ENCODE measurements around the gene PHF2.
A peak's percentile ranks its signal among the peaks of the same experiment; 100 is the strongest.

PHF2 gene

GRCh38 chr9:93681269-93682154, 105.1 kb downstream of the PHF2 start:
- Histone ChIP-seq H3K9me3 (ENCODE audit: control insufficient read depth, insufficient read depth, low read depth, low read length) (no peaks in the 10 kb centered on the region), H3K36me3 (ENCODE audit: control insufficient read depth in 2 of 2, insufficient read depth in 1 of 2, low read length in 2 of 2) (peaks cover 0 to 17% of the 10 kb centered on the region in 2 experiments; a peak in 1 of 3 replicates), H3K4me3 (ENCODE audit: low read depth, low read length) (no peak overlapping the region), H3K4me1 (ENCODE audit: control insufficient read depth, insufficient read depth, low read length) (no peaks in the 10 kb centered on the region), H3K27ac (ENCODE audit: extremely low read depth, low read depth, low read length) (no peak overlapping the region)
- ChIA-PET POLR2A (no interaction called here), CTCF (interaction anchor here (0.5 to 6.4 kb wide), 31 partner anchors 8 to 835 kb away, joined by 3 to 96 read pairs (median 4); no protein-coding TSS in a partner anchor)
- TF ChIP-seq ZNF529 (tag by site-specific recombination; IDR thresholded peaks at IDR 0.05; ENCODE audit: insufficient replicate concordance): no peak

DNA sequence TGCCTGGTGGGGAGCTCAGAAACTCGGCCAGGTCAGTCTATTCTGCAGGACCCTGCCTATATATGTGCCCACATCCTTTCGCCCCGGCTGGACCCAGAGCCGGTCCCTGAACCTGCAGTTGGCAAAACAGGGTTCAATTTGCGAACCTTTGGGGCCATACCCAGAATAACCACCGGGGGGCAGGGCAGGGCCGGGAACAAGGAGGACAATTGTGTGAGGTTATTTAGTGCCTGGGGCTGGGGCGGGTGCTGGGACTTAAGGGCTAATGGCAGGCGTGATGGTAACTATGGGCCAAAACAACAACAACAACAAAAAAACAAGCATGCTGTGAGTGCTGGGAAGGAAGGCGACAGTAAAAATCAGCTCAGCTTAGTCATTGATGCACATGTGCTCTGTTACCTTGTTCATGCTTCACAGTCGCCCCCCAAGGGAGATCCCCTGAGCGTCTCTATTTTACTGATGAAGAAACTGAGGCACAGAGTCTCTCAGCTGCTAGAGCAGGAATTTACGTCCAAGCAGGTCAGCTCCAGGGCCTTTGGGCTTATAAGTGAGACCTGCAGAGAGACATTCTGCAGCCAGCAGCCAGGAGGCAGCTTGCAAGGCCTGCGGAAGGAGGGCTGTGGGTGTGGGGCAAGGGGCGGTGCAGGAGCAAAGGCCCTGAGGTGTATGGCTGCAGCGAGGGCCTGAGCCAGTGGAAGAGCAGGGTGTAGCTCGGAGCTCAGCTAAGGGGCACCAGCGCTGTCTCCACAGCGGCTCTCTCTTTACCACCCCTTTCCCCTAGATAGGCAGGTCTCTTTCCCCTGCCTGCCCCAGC, 106.0 kb downstream of the PHF2 start:
- ChIA-PET CTCF (interaction anchor here (0.6 to 6.4 kb wide), 36 partner anchors 9 to 834 kb away, joined by 3 to 96 read pairs (median 4); no protein-coding TSS in a partner anchor), POLR2A (interaction anchor here (0.9 kb wide), 1 partner anchor 320 kb away, joined by 3 read pairs; no protein-coding TSS in a partner anchor)
- H3K4me1 ChIP-seq (ENCODE audit: control insufficient read depth, insufficient read depth, low read length): no peaks in the 10 kb centered on the region
- H3K27ac ChIP-seq (ENCODE audit: extremely low read depth, low read depth, low read length): no peak overlapping the region
- H3K36me3 ChIP-seq (ENCODE audit: control insufficient read depth in 2 of 2, insufficient read depth in 1 of 2, low read length in 2 of 2): peaks cover 0 to 8% of the 10 kb centered on the region in 2 experiments; a peak in 1 of 3 replicates
- no peak overlapping the region for H3K4me3 ChIP-seq (ENCODE audit: low read depth, low read length)
- no peaks in the 10 kb centered on the region for H3K9me3 ChIP-seq (ENCODE audit: control insufficient read depth, insufficient read depth, low read depth, low read length)
- TF ChIP-seq, protein P1, sequence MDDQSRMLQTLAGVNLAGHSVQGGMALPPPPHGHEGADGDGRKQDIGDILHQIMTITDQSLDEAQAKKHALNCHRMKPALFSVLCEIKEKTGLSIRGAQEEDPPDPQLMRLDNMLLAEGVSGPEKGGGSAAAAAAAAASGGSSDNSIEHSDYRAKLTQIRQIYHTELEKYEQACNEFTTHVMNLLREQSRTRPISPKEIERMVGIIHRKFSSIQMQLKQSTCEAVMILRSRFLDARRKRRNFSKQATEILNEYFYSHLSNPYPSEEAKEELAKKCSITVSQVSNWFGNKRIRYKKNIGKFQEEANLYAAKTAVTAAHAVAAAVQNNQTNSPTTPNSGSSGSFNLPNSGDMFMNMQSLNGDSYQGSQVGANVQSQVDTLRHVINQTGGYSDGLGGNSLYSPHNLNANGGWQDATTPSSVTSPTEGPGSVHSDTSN (CRISPR knock-in tag; IDR thresholded peaks at IDR 0.05): no peak
- TF ChIP-seq ZNF654 (tag by site-specific recombination; IDR thresholded peaks at IDR 0.05; ENCODE audit: low read depth) (peak; percentile 67), ZBTB48 (tag by site-specific recombination; IDR thresholded peaks at IDR 0.05) (no peak), KLF1 (tag by site-specific recombination; IDR thresholded peaks at IDR 0.05) (peak; percentile 36; the same call in 1 of the 2 replicates), YY1 (tag by site-specific recombination; IDR thresholded peaks at IDR 0.05) (no peak), ZBTB26 (tag by site-specific recombination; optimal IDR thresholded peaks at IDR 0.05) (no peak), KLF9 (tag by site-specific recombination; IDR thresholded peaks at IDR 0.05; ENCODE audit: low read depth) (no peak), ZNF561 (tag by site-specific recombination; IDR thresholded peaks at IDR 0.05; ENCODE audit: borderline replicate concordance) (no peak), ZNF600 (tag by site-specific recombination; IDR thresholded peaks at IDR 0.05) (no peak), CTCF (tag by site-specific recombination; IDR thresholded peaks at IDR 0.05) (peak; percentile 49), ZNF623 (tag by site-specific recombination; IDR thresholded peaks at IDR 0.05) (no peak), ZBTB11 (tag by site-specific recombination; conservative IDR thresholded peaks at IDR 0.05; ENCODE audit: low read depth) (no peak), ZSCAN30 (tag by site-specific recombination; IDR thresholded peaks at IDR 0.05) (no peak), ZNF211 (tag by site-specific recombination; IDR thresholded peaks at IDR 0.05; ENCODE audit: low read depth) (no peak), ZNF221 (tag by site-specific recombination; IDR thresholded peaks at IDR 0.05; ENCODE audit: borderline replicate concordance) (no peak), KLF16 (tag by site-specific recombination; IDR thresholded peaks at IDR 0.05) (no peak), ZNF660 (tag by site-specific recombination; IDR thresholded peaks at IDR 0.05) (no peak), ZNF549 (tag by site-specific recombination; IDR thresholded peaks at IDR 0.05) (no peak)
- TF ChIP-seq, protein P2, sequence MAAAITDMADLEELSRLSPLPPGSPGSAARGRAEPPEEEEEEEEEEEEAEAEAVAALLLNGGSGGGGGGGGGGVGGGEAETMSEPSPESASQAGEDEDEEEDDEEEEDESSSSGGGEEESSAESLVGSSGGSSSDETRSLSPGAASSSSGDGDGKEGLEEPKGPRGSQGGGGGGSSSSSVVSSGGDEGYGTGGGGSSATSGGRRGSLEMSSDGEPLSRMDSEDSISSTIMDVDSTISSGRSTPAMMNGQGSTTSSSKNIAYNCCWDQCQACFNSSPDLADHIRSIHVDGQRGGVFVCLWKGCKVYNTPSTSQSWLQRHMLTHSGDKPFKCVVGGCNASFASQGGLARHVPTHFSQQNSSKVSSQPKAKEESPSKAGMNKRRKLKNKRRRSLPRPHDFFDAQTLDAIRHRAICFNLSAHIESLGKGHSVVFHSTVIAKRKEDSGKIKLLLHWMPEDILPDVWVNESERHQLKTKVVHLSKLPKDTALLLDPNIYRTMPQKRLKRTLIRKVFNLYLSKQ (tag by site-specific recombination; IDR thresholded peaks at IDR 0.05; ENCODE audit: borderline replicate concordance): no peak

All from HEK293 (cell line).